CD4-positive, CD25-positive, alpha-beta regulatory T cell (primary cell): ENCODE data around the gene DNMT1. TPM values are rescaled to one million over a fixed set of nuclear protein-coding genes. Genes with fewer than 3 reads are reported as not detected.

Experiments
- ATAC-seq, 2 donors: fragments of 150-1000 bp; cut with Tn5 transposase; one replicate each; pipeline ENCODE4 v1.10.0; 2021; ENCODE audit warnings: low read depth in 2 of 2, moderate number of reproducible peaks in 2 of 2, moderate library complexity in 1 of 2
- DNase-seq, 3 donors: peaks; one replicate each; pipeline versions ENCODE4 v3.0.0 to v3.0.0-alpha.2; 2012 to 2022; ENCODE audit warnings: mixed read lengths in 1 of 3
- H3K27ac ChIP-seq: one replicate; pipeline ENCODE4 v1.7.0; 2013; ENCODE audit warnings: mild to moderate bottlenecking, low read length; ENCODE audit not compliant: insufficient read depth, poor library complexity, severe bottlenecking
- H3K27me3 ChIP-seq: one replicate; pipeline ENCODE4 v1.7.0; 2013; ENCODE audit warnings: low read length; ENCODE audit not compliant: control insufficient read depth, insufficient read depth
- H3K36me3 ChIP-seq: one replicate; pipeline ENCODE4 v1.7.0; 2013; ENCODE audit warnings: mild to moderate bottlenecking, low read length, moderate library complexity; ENCODE audit not compliant: control insufficient read depth, insufficient read depth
- H3K4me1 ChIP-seq: 2 replicates; pipeline ENCODE4 v1.7.0; 2013; ENCODE audit warnings: mild to moderate bottlenecking, low read length; ENCODE audit not compliant: insufficient read depth, control insufficient read depth, poor library complexity, severe bottlenecking
- H3K4me3 ChIP-seq: one replicate; pipeline ENCODE4 v1.7.0; 2013; ENCODE audit warnings: low read depth, mild to moderate bottlenecking, low read length, moderate library complexity
- H3K9me3 ChIP-seq, 2 experiments: 1 replicate in 1 of 2; 2 replicates in 1 of 2; pipeline ENCODE4 v1.7.0; 2013; ENCODE audit warnings: low read length in 2 of 2, mild to moderate bottlenecking in 1 of 2, moderate library complexity in 1 of 2; ENCODE audit not compliant: control insufficient read depth in 2 of 2
- H3K27ac Mint-ChIP-seq, 3 donors: one replicate each; pipeline ENCODE4 v1.8.0; 2020 to 2022; ENCODE audit warnings: mild to moderate bottlenecking in 3 of 3, mixed read lengths in 3 of 3, moderate library complexity in 2 of 3
- H3K27me3 Mint-ChIP-seq: one replicate; pipeline ENCODE4 v1.8.0; 2022; ENCODE audit warnings: mild to moderate bottlenecking, mixed read lengths
- H3K36me3 Mint-ChIP-seq: one replicate; pipeline ENCODE4 v1.8.0; 2020; ENCODE audit warnings: mixed read lengths
- H3K4me1 Mint-ChIP-seq, 4 donors: one replicate each; pipeline ENCODE4 v1.8.0; 2020 to 2022; ENCODE audit warnings: mixed read lengths in 4 of 4, mild to moderate bottlenecking in 1 of 4
- H3K4me3 Mint-ChIP-seq, 4 donors: one replicate each; pipeline ENCODE4 v1.8.0; 2020 to 2022; ENCODE audit warnings: mild to moderate bottlenecking in 4 of 4, mixed read lengths in 4 of 4, moderate library complexity in 3 of 4
- H3K9me3 Mint-ChIP-seq, 7 donors: one replicate each; pipeline ENCODE4 v1.8.0; 2020 to 2022; ENCODE audit warnings: mixed read lengths in 7 of 7, mild to moderate bottlenecking in 3 of 7, moderate library complexity in 2 of 7
- polyA plus RNA-seq, 4 donors: library from polyadenylated mRNA; unstranded; fragments of 300-500 nt; fragmentation: Illumina TruSeq; gene quantifications; one replicate each; pipeline ENCODE4 v1.2.3, GENCODE V29; 2021
- total RNA-seq: library from RNA; stranded (reverse); gene quantifications from one replicate; pipeline ENCODE4 v1.2.3, GENCODE V29; 2022

The DNMT1 gene
- total and polyA plus RNA-seq, 5 donors from 2014 or later = 78.8 to 259 (median 99.9) TPM

DNA sequence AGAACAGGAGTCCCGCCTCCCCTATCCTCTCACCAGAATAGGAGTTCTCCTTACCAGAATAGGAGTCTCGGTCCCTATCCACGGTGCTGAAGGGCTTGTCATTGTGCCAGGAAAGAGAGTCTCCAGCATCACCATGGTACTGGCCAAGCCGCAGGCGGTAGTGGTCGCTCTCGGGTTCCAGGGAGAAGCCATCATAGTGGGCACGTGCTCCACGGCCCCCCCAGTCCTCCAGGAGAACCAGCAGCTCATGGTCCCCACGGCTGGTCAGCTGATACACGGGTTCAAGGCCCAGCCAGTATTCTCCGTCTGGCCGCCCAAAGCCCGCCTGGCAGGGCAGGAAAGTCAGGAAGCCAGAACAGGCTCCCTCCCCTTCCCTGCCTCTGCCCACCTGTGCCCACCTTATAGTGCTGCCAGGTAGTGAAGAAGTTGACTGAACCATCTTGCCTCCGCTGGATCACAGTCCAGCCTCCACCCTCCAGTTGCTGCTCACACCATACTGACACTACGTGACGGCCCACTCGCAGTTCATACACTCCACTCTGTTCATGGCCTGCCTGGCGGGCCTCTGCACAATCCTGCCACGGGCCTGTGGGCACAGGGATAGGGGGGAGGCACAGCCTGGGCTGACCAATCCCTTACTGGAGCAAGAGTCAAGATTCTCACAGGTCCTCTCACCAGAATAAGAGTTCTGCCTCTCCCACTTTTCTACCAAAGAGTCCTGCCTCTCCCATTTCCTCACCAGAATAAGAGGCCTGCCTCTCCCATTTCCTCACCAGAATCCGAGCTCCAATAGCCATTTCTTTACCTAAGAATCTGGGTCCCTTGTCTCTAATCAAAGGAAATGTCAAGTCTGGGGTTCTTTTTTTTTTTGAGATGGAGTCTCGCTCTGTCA lies 101.2 kb downstream of the DNMT1 start:
- no peaks in the 10 kb centered on the region for H3K27me3 ChIP-seq
- no peak overlapping the region for H3K4me3 ChIP-seq
- no peaks in the 10 kb centered on the region for H3K9me3 ChIP-seq
- Mint-ChIP-seq H3K27me3 (no peaks in the 10 kb centered on the region), H3K27ac (peak overlapping the region in 2 of 3 donors; percentile 57 to 68), H3K9me3 (no peaks in the 10 kb centered on the region), H3K4me3 (peak overlapping the region in 2 of 4 donors; percentile 1 to 82), H3K36me3 (peaks cover 25% of the 10 kb centered on the region), H3K4me1 (peaks cover 0 to 26% (median 6%) of the 10 kb centered on the region in 4 donors)
- DNase-seq (no peak), ATAC-seq (no peak)
- H3K27ac ChIP-seq = no peak overlapping the region
- peaks cover 15% of the 10 kb centered on the region for H3K4me1 ChIP-seq
- peaks cover 37% of the 10 kb centered on the region for H3K36me3 ChIP-seq

DNA sequence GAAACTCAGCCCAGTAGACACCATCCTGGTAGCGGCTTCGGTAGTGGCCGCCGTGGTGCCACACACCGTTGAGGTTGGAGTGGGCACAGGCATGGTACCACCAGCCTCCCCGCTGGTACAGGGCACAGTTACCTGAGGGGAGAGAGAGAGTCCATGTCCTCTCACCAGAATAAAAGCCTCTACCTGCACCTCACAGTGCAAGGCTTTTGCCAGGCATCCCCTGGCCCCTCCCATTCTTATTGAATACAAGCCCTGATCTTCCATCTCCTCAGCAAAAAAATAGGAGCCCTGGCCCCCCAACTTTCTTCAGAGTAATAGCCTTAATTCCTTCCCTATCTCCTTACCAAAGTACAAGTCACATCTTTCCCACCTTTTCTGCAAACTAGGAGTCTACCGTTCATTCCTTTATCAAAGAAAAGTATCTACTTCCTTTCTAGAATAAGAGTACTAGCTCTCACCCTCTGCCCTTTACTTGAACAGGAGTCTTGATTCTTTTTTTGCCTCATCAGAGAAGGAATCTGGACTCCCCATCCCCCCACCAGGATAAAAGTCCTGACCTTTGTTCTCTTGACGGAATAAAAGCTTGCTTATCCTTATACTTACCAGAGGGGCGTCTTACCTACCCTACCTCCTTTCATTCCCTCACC lies 102.0 kb downstream of the DNMT1 start:
- H3K27ac Mint-ChIP-seq = peak overlapping the region; percentile 57 to 89 (median 68)

DNA sequence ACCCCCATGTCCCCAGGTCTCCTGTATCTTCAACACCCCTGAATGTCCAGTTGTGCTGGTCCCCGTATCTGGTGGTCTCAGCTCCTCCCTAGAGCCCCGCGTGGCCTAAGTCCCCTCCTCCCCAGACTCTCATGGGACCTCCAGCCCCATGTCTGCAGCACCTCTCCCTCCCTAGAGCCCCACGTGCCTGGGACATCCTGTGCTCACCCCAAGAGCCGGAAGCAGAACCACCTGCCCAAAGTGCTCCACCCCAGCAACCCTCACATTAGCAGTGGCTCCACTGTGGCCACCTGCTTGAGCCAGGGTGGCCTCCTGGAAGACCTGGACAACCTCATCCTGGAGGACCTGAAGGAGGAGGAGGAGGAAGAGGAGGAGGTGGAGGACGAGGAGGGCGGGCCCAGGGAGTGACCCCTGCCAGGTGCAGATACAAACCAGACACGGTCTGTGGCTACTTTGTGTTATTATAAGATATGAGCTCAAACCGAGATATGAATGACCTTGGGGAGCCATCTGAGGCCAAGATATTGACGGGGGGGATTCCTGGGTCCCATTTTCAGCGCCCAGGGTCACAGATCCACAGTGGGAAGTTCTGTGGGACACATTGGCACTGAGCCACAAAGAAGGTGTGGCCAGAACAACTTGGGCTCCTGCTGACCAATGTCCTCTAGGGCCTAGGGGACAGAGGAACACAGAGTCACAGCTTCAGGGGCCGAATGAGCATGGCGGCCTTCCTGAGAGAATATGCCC lies 102.7 kb downstream of the DNMT1 start:
- peak overlapping the region in 1 of 4 donors; percentile 69 for H3K4me3 Mint-ChIP-seq
- H3K9me3 Mint-ChIP-seq = peaks cover 0 to 2% (median 0%) of the 10 kb centered on the region in 7 donors
- Histone ChIP-seq H3K4me1 (peaks cover 17% of the 10 kb centered on the region), H3K27ac (no peak overlapping the region), H3K9me3 (no peaks in the 10 kb centered on the region), H3K27me3 (no peaks in the 10 kb centered on the region), H3K36me3 (peaks cover 37% of the 10 kb centered on the region), H3K4me3 (no peak overlapping the region)
- peaks cover 5 to 30% (median 9%) of the 10 kb centered on the region in 4 donors for H3K4me1 Mint-ChIP-seq
- H3K36me3 Mint-ChIP-seq = peaks cover 25% of the 10 kb centered on the region
- DNase-seq (no peak), ATAC-seq (no peak)
- H3K27me3 Mint-ChIP-seq = no peaks in the 10 kb centered on the region
- peak overlapping the region in 2 of 3 donors; percentile 42 to 67 for H3K27ac Mint-ChIP-seq

More for the DNA sequence above, 102.0 kb downstream of the DNMT1 start:
- ATAC-seq (no peak), DNase-seq (no peak)
- Histone ChIP-seq H3K27ac (no peak overlapping the region), H3K9me3 (no peaks in the 10 kb centered on the region), H3K36me3 (peaks cover 37% of the 10 kb centered on the region), H3K27me3 (no peaks in the 10 kb centered on the region), H3K4me3 (no peak overlapping the region), H3K4me1 (peaks cover 15% of the 10 kb centered on the region)
- H3K4me1 Mint-ChIP-seq = peaks cover 0 to 23% (median 6%) of the 10 kb centered on the region in 4 donors
- peaks cover 25% of the 10 kb centered on the region for H3K36me3 Mint-ChIP-seq
- H3K27me3 Mint-ChIP-seq = no peaks in the 10 kb centered on the region
- no peaks in the 10 kb centered on the region for H3K9me3 Mint-ChIP-seq
- H3K4me3 Mint-ChIP-seq = peak overlapping the region in 2 of 4 donors; percentile 1 to 82

DNA sequence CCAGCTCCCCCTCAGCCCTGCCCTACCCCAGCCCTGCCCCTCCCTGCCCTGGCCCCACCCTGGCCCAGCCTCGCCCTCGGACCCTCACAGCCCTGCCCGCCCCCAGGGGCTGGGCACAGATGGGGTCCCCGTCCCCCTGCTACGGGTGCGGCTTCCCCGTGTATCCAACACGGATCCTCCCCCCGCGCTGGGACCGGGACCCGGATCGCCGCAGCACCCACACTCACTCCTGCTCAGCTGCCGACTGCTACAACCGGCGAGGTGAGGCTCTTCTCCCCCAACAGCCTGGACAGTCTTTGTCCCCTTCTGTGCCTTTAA lies 103.4 kb downstream of the DNMT1 start:
- Histone ChIP-seq H3K36me3 (peaks cover 37% of the 10 kb centered on the region), H3K27ac (no peak overlapping the region)
- no peak for ATAC-seq

DNA sequence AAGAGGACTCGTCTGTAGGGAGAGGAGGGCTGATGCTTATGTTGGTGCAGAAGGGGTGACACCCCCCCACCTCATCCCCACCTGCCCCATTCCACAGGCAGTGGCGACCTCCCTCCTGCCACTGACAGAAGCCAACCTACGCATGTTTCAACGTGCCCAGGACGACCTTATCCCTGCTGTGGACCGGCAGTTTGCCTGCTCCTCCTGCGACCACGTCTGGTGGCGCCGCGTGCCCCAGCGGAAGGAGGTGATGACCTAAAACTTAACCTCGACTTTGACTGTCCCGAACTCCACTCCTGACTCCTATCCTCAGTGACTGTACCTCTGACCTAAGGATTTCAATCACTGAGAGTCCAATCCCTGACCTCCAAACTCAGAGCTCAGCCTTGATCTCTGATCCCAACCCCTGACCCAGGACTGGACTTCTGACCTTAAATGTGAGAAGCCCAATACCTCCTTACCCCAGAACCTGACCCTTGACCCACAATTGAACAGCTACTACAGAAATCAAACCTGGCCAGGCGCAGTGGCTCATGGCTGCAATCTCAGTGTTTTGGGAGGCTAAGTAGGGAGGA lies 104.9 kb downstream of the DNMT1 start:
- H3K4me3 ChIP-seq = no peak overlapping the region
- H3K27ac Mint-ChIP-seq = peak overlapping the region in 1 of 3 donors; percentile 91
- H3K27me3 ChIP-seq = no peaks in the 10 kb centered on the region
- H3K4me1 Mint-ChIP-seq = peaks cover 0 to 27% (median 8%) of the 10 kb centered on the region in 4 donors
- H3K27ac ChIP-seq = no peak overlapping the region
- peaks cover 37% of the 10 kb centered on the region for H3K36me3 ChIP-seq
- peaks cover 11% of the 10 kb centered on the region for H3K4me1 ChIP-seq
- H3K9me3 Mint-ChIP-seq = peaks cover 0 to 2% (median 0%) of the 10 kb centered on the region in 7 donors
- ATAC-seq (no peak), DNase-seq (no peak)
- H3K27me3 Mint-ChIP-seq = no peaks in the 10 kb centered on the region
- H3K4me3 Mint-ChIP-seq = peak overlapping the region in 2 of 4 donors; percentile 60 to 70
- no peaks in the 10 kb centered on the region for H3K9me3 ChIP-seq
- peaks cover 25% of the 10 kb centered on the region for H3K36me3 Mint-ChIP-seq

More for the DNA sequence above, 103.4 kb downstream of the DNMT1 start:
- Mint-ChIP-seq H3K36me3 (peaks cover 25% of the 10 kb centered on the region), H3K27ac (peak overlapping the region in 2 of 3 donors; percentile 42 to 67), H3K4me3 (peak overlapping the region in 1 of 4 donors; percentile 69), H3K9me3 (peaks cover 0 to 2% (median 0%) of the 10 kb centered on the region in 7 donors), H3K4me1 (peaks cover 5 to 29% (median 10%) of the 10 kb centered on the region in 4 donors), H3K27me3 (no peaks in the 10 kb centered on the region)
- H3K4me1 ChIP-seq = peaks cover 17% of the 10 kb centered on the region
- H3K9me3 ChIP-seq = no peaks in the 10 kb centered on the region
- no peak overlapping the region for H3K4me3 ChIP-seq
- no peak for DNase-seq
- H3K27me3 ChIP-seq = no peaks in the 10 kb centered on the region

DNA sequence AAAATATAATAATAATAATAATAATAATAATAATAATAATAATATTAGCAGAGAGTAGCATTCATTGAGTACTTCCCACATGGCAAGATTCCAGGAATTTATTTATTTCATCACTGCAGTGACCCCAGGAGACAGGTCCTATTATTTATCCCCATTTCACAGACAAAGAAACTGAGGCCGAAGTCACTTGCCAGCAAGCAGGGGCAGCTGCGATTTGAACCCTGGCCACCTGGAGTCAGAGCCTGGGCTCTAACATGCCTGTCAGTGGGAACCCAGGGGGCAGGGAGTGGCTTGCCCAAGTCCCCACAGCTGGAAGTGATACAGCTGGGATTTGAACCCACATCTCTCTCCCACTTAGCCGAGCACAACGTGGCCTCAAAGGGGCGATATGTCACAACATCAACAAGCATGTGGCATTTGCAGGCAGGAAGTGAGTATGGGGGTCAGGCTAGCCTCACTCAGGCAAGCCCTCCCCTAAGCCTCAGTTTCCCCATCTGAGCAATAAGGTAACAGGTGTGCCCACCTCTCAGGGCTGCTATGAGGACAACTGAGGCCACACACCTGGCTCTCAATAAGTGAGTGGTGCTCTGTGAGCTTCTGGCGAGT lies 105.7 kb downstream of the DNMT1 start:
- Histone ChIP-seq H3K27me3 (no peaks in the 10 kb centered on the region), H3K9me3 (no peaks in the 10 kb centered on the region), H3K27ac (no peak overlapping the region), H3K36me3 (peaks cover 37% of the 10 kb centered on the region), H3K4me3 (no peak overlapping the region), H3K4me1 (peaks cover 11% of the 10 kb centered on the region)
- DNase-seq = no peak
- Mint-ChIP-seq H3K27ac (no peak overlapping the region), H3K9me3 (peaks cover 0 to 3% (median 0%) of the 10 kb centered on the region in 7 donors), H3K36me3 (peaks cover 25% of the 10 kb centered on the region), H3K4me3 (peak overlapping the region in 2 of 4 donors; percentile 51 to 60), H3K4me1 (peaks cover 0 to 27% (median 9%) of the 10 kb centered on the region in 4 donors), H3K27me3 (no peaks in the 10 kb centered on the region)
- ATAC-seq = no peak
